HepG2 (cell line): ENCODE results near the gene MAB21L4. TPM values are rescaled to one million over a fixed set of nuclear protein-coding genes. Genes with fewer than 3 reads are reported as not detected.

ENCODE experiments used
- ATAC-seq: fragments of 200-7000 bp; cut with Tn5 transposase; 3 replicates; pipeline ENCODE4 v1.9.1; 2020; ENCODE audit warnings: mild to moderate bottlenecking, moderate library complexity
- BruUV-seq: library from RNA; stranded (reverse); fragments of 400-500 nt; replicated peaks from 2 replicates; lab custom pipeline; 2021; lab: Mats Ljungman, UMichigan
- CTCF ChIA-PET: fragments of 300-600 bp; formaldehyde crosslinking; extraction: SDS; loops from one replicate; lab custom pipeline; 2021; ENCODE audit warnings: low total read pairs, inconsistent platforms, low intra/inter-chr PET ratio; lab: Yijun Ruan, JAX
- POLR2A ChIA-PET: fragments of 350-600 bp; sonication (Branson Sonifier 250); formaldehyde crosslinking; loops from one replicate; lab custom pipeline; 2020; ENCODE audit warnings: antibody characterized with exemption, inconsistent platforms; lab: Yijun Ruan, JAX
- DNase-seq: peaks from one replicate; pipeline ENCODE4 v3.0.0-alpha.2; 2015; ENCODE audit warnings: low spot score
- FAIRE-seq: peaks from 3 replicates; lab custom pipeline; 2011; peaks lifted over from hg19 to GRCh38; lab: Jason Lieb, UNC
- H2AFZ ChIP-seq: one replicate; pipeline ENCODE4 v1.6.1; 2011; ENCODE audit warnings: low read length, inconsistent platforms
- H3K27ac ChIP-seq: fragments of 300-600 bp; 3 replicates; pipeline ENCODE4 v1.8.0; 2011; ENCODE audit warnings: mixed run types, mild to moderate bottlenecking, mixed read lengths, low read length, inconsistent platforms; ENCODE audit not compliant: insufficient read depth; ENCODE audit errors: extremely low read length
- H3K27me3 ChIP-seq, 2 experiments: fragments of 200-600 bp in 1 of 2; 2 replicates in 1 of 2; 3 replicates in 1 of 2; pipeline versions ENCODE4 v1.6.0 to v1.8.0; 2011; ENCODE audit warnings: low read length in 2 of 2, mild to moderate bottlenecking in 2 of 2, moderate library complexity in 2 of 2, inconsistent platforms in 1 of 2; ENCODE audit not compliant: insufficient read depth in 2 of 2, control insufficient read depth in 1 of 2
- H3K36me3 ChIP-seq, 2 experiments: fragments of 200-600 bp in 1 of 2; replicated peaks in 1 of 2; 2 replicates in 1 of 2; 3 replicates in 1 of 2; pipeline versions ENCODE4 v1.5.1 to v1.8.0; 2011; ENCODE audit warnings: low read length in 2 of 2, inconsistent platforms in 1 of 2; ENCODE audit not compliant: insufficient read depth in 2 of 2, control insufficient read depth in 1 of 2
- H3K4me1 ChIP-seq: 2 replicates; pipeline ENCODE4 v1.5.1; 2012; ENCODE audit warnings: low read length, inconsistent platforms; ENCODE audit not compliant: insufficient read depth
- H3K4me2 ChIP-seq: 2 replicates; pipeline ENCODE4 v1.6.0; 2011; ENCODE audit warnings: low read depth, low read length, inconsistent platforms
- H3K4me3 ChIP-seq, 3 experiments: fragments of 200-600 bp in 1 of 3; sonication (generic), shearing (Covaris generic) in 1 of 3; replicated peaks in 1 of 3; 2 replicates each; pipeline ENCODE4 v1.5.1; 2011 to 2016; ENCODE audit warnings: low read length in 3 of 3, inconsistent platforms in 2 of 3, low read depth in 2 of 3, mild to moderate bottlenecking in 2 of 3, control low read depth in 1 of 3, mixed read lengths in 1 of 3; ENCODE audit not compliant: insufficient read depth in 1 of 3
- H3K79me2 ChIP-seq: one replicate; pipeline ENCODE4 v1.6.1; 2011; ENCODE audit warnings: low read length, inconsistent platforms; ENCODE audit not compliant: insufficient read depth
- H3K9ac ChIP-seq: 2 replicates; pipeline ENCODE4 v1.6.0; 2011; ENCODE audit warnings: mild to moderate bottlenecking, low read depth, low read length, inconsistent platforms; ENCODE audit not compliant: insufficient read depth
- H3K9me3 ChIP-seq: 2 replicates; pipeline ENCODE4 v1.5.1; 2012; ENCODE audit warnings: mild to moderate bottlenecking, low read length
- H4K20me1 ChIP-seq: 2 replicates; pipeline ENCODE4 v1.6.0; 2011; ENCODE audit warnings: inconsistent platforms, mild to moderate bottlenecking, low read length, moderate library complexity; ENCODE audit not compliant: insufficient read depth
- ATAD3A ChIP-seq: sonication (generic); formaldehyde crosslinking; IDR thresholded peaks from 2 replicates; pipeline ENCODE4 v1.4.0; 2020; ENCODE audit warnings: missing genetic modification reagents
- CHCHD3 ChIP-seq: sonication (generic); formaldehyde crosslinking; IDR thresholded peaks from 2 replicates; pipeline ENCODE4 v1.8.0; 2022; ENCODE audit warnings: mild to moderate bottlenecking, missing genetic modification reagents, moderate library complexity
- CHD4 ChIP-seq: fragments of 200-600 bp; sonication (generic); IDR thresholded peaks from 2 replicates; pipeline ENCODE4 v1.7.0; 2017; ENCODE audit warnings: mild to moderate bottlenecking, low read length, borderline replicate concordance
- GABPA ChIP-seq, 2 experiments: IDR thresholded peaks; 2 replicates each; pipeline ENCODE4 v1.6.1; 2011 to 2016; ENCODE audit warnings: low read depth in 2 of 2, low read length in 1 of 2, missing biosample characterization in 1 of 2, missing genetic modification characterization in 1 of 2
- MED1 ChIP-seq: sonication (generic); formaldehyde crosslinking; IDR thresholded peaks from 2 replicates; pipeline ENCODE4 v1.4.0; 2020; ENCODE audit warnings: missing genetic modification reagents
- MTF2 ChIP-seq: sonication (generic); formaldehyde crosslinking; IDR thresholded peaks from 2 replicates; pipeline ENCODE4 v1.5.0; 2020; ENCODE audit warnings: missing genetic modification reagents, borderline replicate concordance
- PAF1 ChIP-seq: IDR thresholded peaks from 2 replicates; pipeline ENCODE4 v1.6.1; 2016; ENCODE audit warnings: missing genetic modification reagents, missing compliant biosample characterization
- REXO4 ChIP-seq: sonication (generic); formaldehyde crosslinking; IDR thresholded peaks from 2 replicates; pipeline ENCODE4 v1.8.0; 2022; ENCODE audit warnings: missing genetic modification reagents, mild to moderate bottlenecking, borderline replicate concordance
- SP4 ChIP-seq: sonication (generic); formaldehyde crosslinking; IDR thresholded peaks from 2 replicates; pipeline ENCODE4 v1.8.1; 2023; ENCODE audit warnings: mild to moderate bottlenecking, missing genetic modification reagents
- ZBTB38 ChIP-seq: sonication (generic); formaldehyde crosslinking; IDR thresholded peaks from 2 replicates; pipeline ENCODE4 v1.5.1; 2020; ENCODE audit warnings: mild to moderate bottlenecking, missing genetic modification reagents
- ZNF10 ChIP-seq: sonication (generic); formaldehyde crosslinking; IDR thresholded peaks from 2 replicates; pipeline ENCODE4 v1.4.0; 2020; ENCODE audit warnings: mild to moderate bottlenecking, low read depth, missing genetic modification reagents, borderline replicate concordance
- ZNF329 ChIP-seq: sonication (generic); formaldehyde crosslinking; IDR thresholded peaks from 2 replicates; pipeline ENCODE4 v1.9.0; 2021; ENCODE audit warnings: low read depth, mild to moderate bottlenecking, missing genetic modification reagents
- ZNF337 ChIP-seq: sonication (generic); formaldehyde crosslinking; IDR thresholded peaks from 2 replicates; pipeline ENCODE4 v1.5.1; 2020; ENCODE audit warnings: missing genetic modification reagents, low read depth, mild to moderate bottlenecking, borderline replicate concordance
- ZNF343 ChIP-seq: sonication (generic); formaldehyde crosslinking; IDR thresholded peaks from 2 replicates; pipeline ENCODE4 v1.4.0; 2020; ENCODE audit warnings: mild to moderate bottlenecking, missing genetic modification reagents
- ZNF501 ChIP-seq: sonication (generic); formaldehyde crosslinking; IDR thresholded peaks from 2 replicates; pipeline ENCODE4 v1.5.1; 2020; ENCODE audit warnings: mild to moderate bottlenecking, moderate library complexity, missing genetic modification reagents
- ZNF749 ChIP-seq: sonication (generic); formaldehyde crosslinking; IDR thresholded peaks from 2 replicates; pipeline ENCODE4 v1.8.0; 2022; ENCODE audit warnings: mild to moderate bottlenecking, missing genetic modification reagents, moderate library complexity, borderline replicate concordance
- ZNF75D ChIP-seq: sonication (generic); formaldehyde crosslinking; IDR thresholded peaks from 2 replicates; pipeline ENCODE4 v1.8.1; 2023; ENCODE audit warnings: missing genetic modification reagents, mild to moderate bottlenecking, borderline replicate concordance
- WGBS: methylation state at CpG from one replicate; pipeline ENCODE4 v1.1.6; 2017; ENCODE audit warnings: low lambda C conversion rate; 5-methylcytosine and 5-hydroxymethylcytosine counted together
- in situ Hi-C: cut with HindIII; loops from 2 replicates; pipeline ENCODE4 v1.10.0; 2017; ENCODE audit warnings: low pct_unique_long_range_greater_than_20kb; ENCODE audit not compliant: extremely low pct_ligation_motif_present
- intact Hi-C: fragments of 100-400 bp; cut with micrococcal nuclease; formaldehyde crosslinking; loops from one replicate; pipeline ENCODE4 v1.10.0; 2022; ENCODE audit not compliant: unreplicated experiment
- polyA plus RNA-seq, 8 experiments: library from polyadenylated mRNA; depleted of rRNA in 3 of 8; stranded (reverse) in 7 of 8; unstranded in 1 of 8; fragments of >200 nt; fragmentation: Illumina TruSeq in 4 of 8; extraction: Trizol in 4 of 8; gene quantifications; 2 replicates each; pipeline versions ENCODE4 v1.2.1 to v1.2.3, GENCODE V29; 2011 to 2016; ENCODE audit warnings: low read depth in 4 of 8, missing spikeins in 1 of 8, mixed read lengths in 1 of 8; ENCODE audit not compliant: insufficient read depth in 1 of 8
- total RNA-seq, 5 experiments: library from RNA; depleted of rRNA; stranded (reverse); fragments of >200 nt; fragmentation: Illumina TruSeq; extraction: Trizol; gene quantifications; 2 replicates each; pipeline ENCODE4 v1.2.3, GENCODE V29; 2016; ENCODE audit warnings: low read depth in 1 of 5
- TF ChIP-seq, protein P1 (sequence below): sonication (generic); formaldehyde crosslinking; IDR thresholded peaks from 2 replicates; pipeline ENCODE4 v1.8.1; 2023; ENCODE audit warnings: mild to moderate bottlenecking, moderate library complexity, missing genetic modification reagents
- TF ChIP-seq, protein P2 (sequence below): sonication (generic); formaldehyde crosslinking; IDR thresholded peaks from 2 replicates; pipeline ENCODE4 v1.5.1; 2020; ENCODE audit warnings: missing genetic modification reagents, mild to moderate bottlenecking, borderline replicate concordance

The MAB21L4 gene
- total and polyA plus RNA-seq, 2 of the 13 experiments (the other 11 are each of a cell fraction or from before 2014, with no cell fraction given): 3.0 to 14.0 TPM

DNA sequence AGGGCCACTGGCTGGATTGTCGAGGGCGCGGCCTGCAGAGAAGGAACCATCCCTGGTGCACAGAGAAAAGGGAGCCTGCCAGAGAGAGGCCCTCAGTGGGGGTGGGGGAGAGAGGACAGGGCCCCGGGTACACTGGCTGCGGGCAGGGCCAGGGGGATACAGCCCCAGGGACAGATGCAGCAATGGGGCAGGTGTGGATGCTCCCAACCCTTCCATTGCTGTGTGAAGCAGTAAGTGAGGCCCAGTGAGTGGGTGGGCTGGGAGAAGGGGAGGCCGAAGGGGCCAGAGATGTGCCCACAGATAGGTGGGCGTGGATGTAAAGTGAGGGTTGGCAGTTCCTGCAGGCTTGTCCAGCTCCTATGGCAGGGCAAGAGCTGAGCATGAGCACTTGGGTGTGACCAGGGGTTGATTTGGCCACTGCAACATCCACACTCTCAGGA is 19.9 kb downstream of the MAB21L4 start:
- ChIA-PET CTCF (no interaction called here), POLR2A (interaction anchor here (0.7 to 7.1 kb wide), 13 partner anchors 8 to 811 kb away, joined by 3 to 71 read pairs (median 6); partner anchors contain the start of genes AGXT, DTYMK and MAB21L4)
- H3K27ac ChIP-seq: peak overlapping the region; percentile 88
- H3K4me2 ChIP-seq: 0 out of 2 replicates have a peak overlapping the region, but pooled peaks have one; percentile 66
- intact Hi-C loops: no loop called here
- no peaks in the 10 kb centered on the region for H3K79me2 ChIP-seq
- peak; percentile 0; the same call in 2 of the 3 replicates for ATAC-seq
- no peak for DNase-seq
- no peaks in the 10 kb centered on the region for H3K27me3 ChIP-seq
- no TSS peak for BruUV-seq
- no peak overlapping the region; a peak in 1 of 6 replicates for H3K4me3 ChIP-seq
- H3K4me1 ChIP-seq: peaks cover 73% of the 10 kb centered on the region
- H3K9ac ChIP-seq: peak overlapping the region; percentile 74
- no peaks in the 10 kb centered on the region; a peak in 1 of 5 replicates for H3K36me3 ChIP-seq
- H4K20me1 ChIP-seq: no peaks in the 10 kb centered on the region
- WGBS: 70% methylated on average over 7 of the region's 7 CpGs
- no peaks in the 10 kb centered on the region for H3K9me3 ChIP-seq
- FAIRE-seq: no peak
- in situ Hi-C loops: no loop called here
- H2AFZ ChIP-seq: no peak overlapping the region
- TF ChIP-seq ZNF75D (CRISPR knock-in tag) (no peak), CHCHD3 (CRISPR knock-in tag) (no peak), ZNF501 (CRISPR knock-in tag) (peak; percentile 2; the same call in 1 of the 2 replicates), MED1 (CRISPR knock-in tag) (no peak), GABPA (IDR thresholded peaks at IDR 0.05; ENCODE audit: low read depth, low read length) (no peak), GABPA (CRISPR knock-in tag; IDR thresholded peaks at IDR 0.05; ENCODE audit: low read depth) (no peak), ZNF749 (CRISPR knock-in tag) (no peak), ZNF329 (CRISPR knock-in tag) (0 out of 2 replicates have a peak, but pooled peaks have one; percentile 82), PAF1 (no peak), CHD4 (0 out of 2 replicates have a peak, but pooled peaks have one; percentile 77), MTF2 (CRISPR knock-in tag) (peak; percentile 43; the same call in 1 of the 2 replicates), SP4 (CRISPR knock-in tag) (peak; percentile 53; the same call in 1 of the 2 replicates), REXO4 (CRISPR knock-in tag) (0 out of 2 replicates have a peak, but pooled peaks have one; percentile 60), ZBTB38 (0 out of 2 replicates have a peak, but pooled peaks have one; percentile 5), ZNF10 (CRISPR knock-in tag) (0 out of 2 replicates have a peak, but pooled peaks have one; percentile 28), ATAD3A (peak; percentile 88; the same call in 1 of the 2 replicates), ZNF337 (0 out of 2 replicates have a peak, but pooled peaks have one; percentile 60), ZNF343 (peak; percentile 31)
- TF ChIP-seq, protein P1, sequence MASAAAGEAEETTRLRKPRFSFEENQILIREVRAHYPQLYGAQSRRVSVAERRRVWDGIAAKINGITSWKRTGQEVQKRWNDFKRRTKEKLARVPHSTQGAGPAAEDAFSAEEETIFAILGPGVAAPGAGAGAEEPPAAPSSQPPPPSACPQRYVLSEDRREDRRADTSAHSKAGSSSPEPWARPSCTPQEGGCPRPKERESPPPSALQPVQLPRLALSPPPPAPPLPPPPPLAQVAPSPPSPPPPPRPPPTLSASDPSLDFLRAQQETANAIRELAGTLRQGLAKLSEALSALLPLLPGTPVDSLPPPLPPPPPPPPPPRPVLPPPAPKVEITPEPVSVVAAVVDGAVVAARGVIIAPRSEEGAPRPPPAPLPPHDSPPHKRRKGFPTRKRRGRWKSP (CRISPR knock-in tag): 0 out of 2 replicates have a peak, but pooled peaks have one; percentile 3
- TF ChIP-seq, protein P2, sequence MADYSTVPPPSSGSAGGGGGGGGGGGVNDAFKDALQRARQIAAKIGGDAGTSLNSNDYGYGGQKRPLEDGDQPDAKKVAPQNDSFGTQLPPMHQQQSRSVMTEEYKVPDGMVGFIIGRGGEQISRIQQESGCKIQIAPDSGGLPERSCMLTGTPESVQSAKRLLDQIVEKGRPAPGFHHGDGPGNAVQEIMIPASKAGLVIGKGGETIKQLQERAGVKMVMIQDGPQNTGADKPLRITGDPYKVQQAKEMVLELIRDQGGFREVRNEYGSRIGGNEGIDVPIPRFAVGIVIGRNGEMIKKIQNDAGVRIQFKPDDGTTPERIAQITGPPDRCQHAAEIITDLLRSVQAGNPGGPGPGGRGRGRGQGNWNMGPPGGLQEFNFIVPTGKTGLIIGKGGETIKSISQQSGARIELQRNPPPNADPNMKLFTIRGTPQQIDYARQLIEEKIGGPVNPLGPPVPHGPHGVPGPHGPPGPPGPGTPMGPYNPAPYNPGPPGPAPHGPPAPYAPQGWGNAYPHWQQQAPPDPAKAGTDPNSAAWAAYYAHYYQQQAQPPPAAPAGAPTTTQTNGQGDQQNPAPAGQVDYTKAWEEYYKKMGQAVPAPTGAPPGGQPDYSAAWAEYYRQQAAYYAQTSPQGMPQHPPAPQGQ (CRISPR knock-in tag): 0 out of 2 replicates have a peak, but pooled peaks have one; percentile 0
